ENCODE results near the gene CAMSAP1.

DNA sequence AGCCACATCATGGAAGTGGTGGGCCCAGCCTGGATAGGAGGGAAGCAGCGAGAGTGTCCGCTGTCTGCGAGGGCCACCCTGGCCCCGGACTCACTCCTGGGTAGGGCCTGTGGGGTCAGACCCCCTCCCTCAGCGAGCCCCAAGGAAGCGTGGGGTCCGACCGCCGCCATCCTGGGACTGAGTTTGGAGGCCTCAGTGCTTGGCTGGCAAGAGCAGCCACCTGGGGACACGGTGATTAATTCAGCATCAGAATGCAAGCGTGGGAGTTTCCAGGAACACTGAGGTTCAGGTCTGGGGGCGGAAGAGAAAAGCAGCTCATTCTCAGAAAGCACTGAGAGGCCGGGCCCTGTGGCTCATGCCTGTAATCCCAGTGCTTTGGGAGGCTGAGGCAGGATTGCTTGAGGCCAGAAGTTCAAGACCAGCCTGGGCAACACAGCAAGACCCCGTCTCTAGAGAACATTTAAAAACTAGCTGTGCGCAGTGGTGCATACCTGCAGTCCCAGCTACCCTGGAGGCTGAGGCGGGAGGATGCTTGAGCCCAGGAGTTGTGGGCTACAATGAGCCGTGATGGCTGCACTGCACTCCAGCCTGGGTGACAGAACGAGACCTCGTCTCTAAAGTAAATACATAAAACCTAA lies 18.3 kb upstream of the CAMSAP1 start:
- TF ChIP-seq CTCF (IDR thresholded peaks at IDR 0.05; ENCODE audit: low read length) (no peak), EZH2 (IDR thresholded peaks at IDR 0.05; ENCODE audit: borderline replicate concordance, low read length) (no peak)
